ENCODE data around the gene MAST2.
"Not testable (repeated sequence)": the region's sequence is repeated elsewhere in the genome, so short reads cannot be mapped to it uniquely, and the experiment has no call there.

Gene MAST2

GRCh38 chr1:45802343-45803298 is 791 bp upstream of the MAST2 start:
- peak overlapping the region; percentile 86 for H3K4me3 Mint-ChIP-seq
- peaks cover 36% of the 10 kb centered on the region for H3K4me1 Mint-ChIP-seq
- ATAC-seq (peak; percentile 77), DNase-seq (ENCODE audit: low spot score in 2 of 2) (peak; percentile 8 to 62)
- peaks cover 6% of the 10 kb centered on the region for H3K36me3 Mint-ChIP-seq
- no peaks in the 10 kb centered on the region for H3K9me3 Mint-ChIP-seq
- peak overlapping the region; percentile 85 for H3K27ac Mint-ChIP-seq

GRCh38 chr1:45803781-45804668 is 613 bp downstream of the MAST2 start:
- H3K36me3 Mint-ChIP-seq: peaks cover 13% of the 10 kb centered on the region
- DNase-seq (ENCODE audit: low spot score in 2 of 2) (peak in 1 of 2 donors; percentile 61), ATAC-seq (peak; percentile 39)
- peaks cover 36% of the 10 kb centered on the region for H3K4me1 Mint-ChIP-seq
- peak overlapping the region; percentile 69 for H3K27ac Mint-ChIP-seq
- not testable (repeated sequence) for H3K9me3 Mint-ChIP-seq
- H3K4me3 Mint-ChIP-seq: peak overlapping the region; percentile 86

GRCh38 chr1:45804669-45804969 is 1.2 kb downstream of the MAST2 start:
- Mint-ChIP-seq H3K27ac (peak overlapping the region; percentile 69), H3K9me3 (no peaks in the 10 kb centered on the region), H3K36me3 (peaks cover 13% of the 10 kb centered on the region), H3K4me3 (peak overlapping the region; percentile 86), H3K4me1 (peaks cover 36% of the 10 kb centered on the region)
- ATAC-seq (no peak), DNase-seq (ENCODE audit: low spot score in 2 of 2) (no peak)

- DNase-seq (ENCODE audit: low spot score in 2 of 2): no peak
- H3K4me3 Mint-ChIP-seq: no peak overlapping the region
- no peak for ATAC-seq
Measured at GRCh38 chr1:45806129-45806528, 2.7 kb downstream of the MAST2 start.

GRCh38 chr1:45809761-45810160 is 6.3 kb downstream of the MAST2 start:
- Mint-ChIP-seq H3K4me3 (no peak overlapping the region), H3K36me3 (peaks cover 14% of the 10 kb centered on the region), H3K4me1 (peaks cover 15% of the 10 kb centered on the region), H3K9me3 (no peaks in the 10 kb centered on the region), H3K27ac (no peak overlapping the region)
- no peak for ATAC-seq
- DNase-seq (ENCODE audit: low spot score in 2 of 2): no peak

More at GRCh38 chr1:45806129-45806528, 2.7 kb downstream of the MAST2 start:
- peak overlapping the region; percentile 4 for H3K27ac Mint-ChIP-seq
- H3K4me1 Mint-ChIP-seq: peaks cover 41% of the 10 kb centered on the region
- H3K9me3 Mint-ChIP-seq: no peaks in the 10 kb centered on the region
- H3K36me3 Mint-ChIP-seq: peaks cover 13% of the 10 kb centered on the region

- ATAC-seq (no peak), DNase-seq (ENCODE audit: low spot score in 2 of 2) (no peak)
- Mint-ChIP-seq H3K9me3 (no peaks in the 10 kb centered on the region), H3K4me3 (no peak overlapping the region), H3K36me3 (peaks cover 12% of the 10 kb centered on the region), H3K4me1 (peaks cover 4% of the 10 kb centered on the region), H3K27ac (no peak overlapping the region)
Measured at GRCh38 chr1:45814776-45815175, 11.4 kb downstream of the MAST2 start.

GRCh38 chr1:45815667-45816458 is 12.5 kb downstream of the MAST2 start:
- ATAC-seq (no peak), DNase-seq (ENCODE audit: low spot score in 2 of 2) (no peak)
- Mint-ChIP-seq H3K27ac (no peak overlapping the region), H3K36me3 (peaks cover 12% of the 10 kb centered on the region), H3K4me3 (no peak overlapping the region), H3K4me1 (no peaks in the 10 kb centered on the region), H3K9me3 (no peaks in the 10 kb centered on the region)

GRCh38 chr1:45820173-45820572 is 16.8 kb downstream of the MAST2 start:
- Mint-ChIP-seq H3K27ac (no peak overlapping the region), H3K36me3 (peaks cover 14% of the 10 kb centered on the region), H3K9me3 (no peaks in the 10 kb centered on the region), H3K4me1 (peaks cover 6% of the 10 kb centered on the region), H3K4me3 (no peak overlapping the region)
- no peak for DNase-seq (ENCODE audit: low spot score in 2 of 2)
- ATAC-seq: no peak

- Mint-ChIP-seq H3K36me3 (peaks cover 18% of the 10 kb centered on the region), H3K4me1 (peaks cover 6% of the 10 kb centered on the region), H3K4me3 (no peak overlapping the region), H3K27ac (no peak overlapping the region), H3K9me3 (no peaks in the 10 kb centered on the region)
- DNase-seq (ENCODE audit: low spot score in 2 of 2): no peak
- no peak for ATAC-seq
Measured at GRCh38 chr1:45820788-45821187, 17.4 kb downstream of the MAST2 start.

- Mint-ChIP-seq H3K36me3 (peaks cover 32% of the 10 kb centered on the region), H3K9me3 (no peaks in the 10 kb centered on the region), H3K27ac (no peak overlapping the region), H3K4me1 (peaks cover 6% of the 10 kb centered on the region), H3K4me3 (no peak overlapping the region)
- ATAC-seq: no peak
- no peak for DNase-seq (ENCODE audit: low spot score in 2 of 2)
Measured at GRCh38 chr1:45822644-45823043, 19.2 kb downstream of the MAST2 start.

- peaks cover 51% of the 10 kb centered on the region for H3K36me3 Mint-ChIP-seq
- no peak for ATAC-seq
- no peak for DNase-seq (ENCODE audit: low spot score in 2 of 2)
- peaks cover 6% of the 10 kb centered on the region for H3K4me1 Mint-ChIP-seq
- H3K4me3 Mint-ChIP-seq: no peak overlapping the region
- H3K27ac Mint-ChIP-seq: no peak overlapping the region
- no peaks in the 10 kb centered on the region for H3K9me3 Mint-ChIP-seq
Measured at GRCh38 chr1:45824607-45825006, 21.2 kb downstream of the MAST2 start.

- Mint-ChIP-seq H3K36me3 (peaks cover 75% of the 10 kb centered on the region), H3K4me3 (no peak overlapping the region)
- no peak for ATAC-seq
Measured at GRCh38 chr1:45827256-45827655, 23.8 kb downstream of the MAST2 start.

GRCh38 chr1:45828841-45829240 is 25.4 kb downstream of the MAST2 start:
- Mint-ChIP-seq H3K36me3 (peaks cover 84% of the 10 kb centered on the region), H3K4me1 (no peaks in the 10 kb centered on the region), H3K4me3 (no peak overlapping the region), H3K9me3 (no peaks in the 10 kb centered on the region), H3K27ac (no peak overlapping the region)
- no peak for ATAC-seq
- DNase-seq (ENCODE audit: low spot score in 2 of 2): no peak

More at GRCh38 chr1:45827256-45827655, 23.8 kb downstream of the MAST2 start:
- H3K27ac Mint-ChIP-seq: no peak overlapping the region
- H3K9me3 Mint-ChIP-seq: no peaks in the 10 kb centered on the region
- H3K4me1 Mint-ChIP-seq: peaks cover 6% of the 10 kb centered on the region
- DNase-seq (ENCODE audit: low spot score in 2 of 2): no peak

GRCh38 chr1:45833361-45833760 is 29.9 kb downstream of the MAST2 start:
- H3K27ac Mint-ChIP-seq: no peak overlapping the region
- H3K9me3 Mint-ChIP-seq: no peaks in the 10 kb centered on the region
- DNase-seq (ENCODE audit: low spot score in 2 of 2): no peak
- no peaks in the 10 kb centered on the region for H3K4me1 Mint-ChIP-seq
- no peak overlapping the region for H3K4me3 Mint-ChIP-seq
- peaks cover 50% of the 10 kb centered on the region for H3K36me3 Mint-ChIP-seq
- ATAC-seq: no peak

GRCh38 chr1:45834689-45835088 is 31.3 kb downstream of the MAST2 start:
- Mint-ChIP-seq H3K36me3 (peaks cover 36% of the 10 kb centered on the region), H3K27ac (no peak overlapping the region), H3K4me1 (no peaks in the 10 kb centered on the region), H3K9me3 (no peaks in the 10 kb centered on the region), H3K4me3 (no peak overlapping the region)
- no peak for ATAC-seq
- DNase-seq (ENCODE audit: low spot score in 2 of 2): no peak

All from stimulated activated effector memory CD8-positive, alpha-beta T cell treated with anti-CD3 and anti-CD28 coated beads, Interleukin-12 subunit alpha, Interleukin-12 subunit beta, amount 100 ng/mL, for 72 hours (primary cell).